ENCODE results near the gene PNMT.

PNMT gene

DNA sequence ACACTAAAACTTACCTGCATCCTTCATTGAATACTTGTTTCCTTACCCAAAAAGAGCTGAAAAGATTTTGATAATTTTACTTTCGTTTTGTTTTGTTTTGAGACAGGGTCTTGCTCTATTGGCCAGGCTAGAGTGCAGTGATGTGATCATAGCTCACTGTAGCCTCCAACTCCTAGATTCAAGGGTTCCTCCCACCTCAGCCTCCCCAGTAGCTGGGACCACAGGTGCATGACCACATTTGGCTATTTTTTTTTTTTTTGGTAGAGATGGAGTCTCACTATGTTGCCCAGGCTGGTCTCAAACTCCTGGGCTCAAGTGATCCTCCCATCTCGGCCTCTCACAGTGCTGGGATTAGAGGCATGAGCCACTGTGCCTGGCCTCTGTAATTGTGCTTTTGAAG, 13.1 kb upstream of the PNMT start:
- DNase-seq, result no peak

DNA sequence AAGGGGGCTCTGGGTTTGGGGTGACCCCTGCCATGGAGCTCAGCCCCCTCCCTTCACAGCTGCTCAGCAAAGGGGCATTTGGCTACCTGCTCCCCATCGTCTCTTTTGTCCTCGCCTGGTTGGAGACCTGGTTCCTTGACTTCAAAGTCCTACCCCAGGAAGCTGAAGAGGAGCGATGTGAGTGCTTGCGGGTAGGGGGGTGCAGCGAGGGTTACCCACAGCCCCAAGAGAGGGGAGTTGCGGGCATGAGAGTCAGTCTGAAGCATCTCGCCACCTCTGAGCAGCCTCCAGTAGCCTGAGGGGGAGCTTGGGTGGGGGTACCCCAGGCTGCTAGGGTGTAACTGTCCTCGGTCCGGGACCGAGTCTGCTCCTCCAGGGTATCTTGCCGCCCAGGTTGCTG, 9.9 kb upstream of the PNMT start:
- no peak for DNase-seq

DNA sequence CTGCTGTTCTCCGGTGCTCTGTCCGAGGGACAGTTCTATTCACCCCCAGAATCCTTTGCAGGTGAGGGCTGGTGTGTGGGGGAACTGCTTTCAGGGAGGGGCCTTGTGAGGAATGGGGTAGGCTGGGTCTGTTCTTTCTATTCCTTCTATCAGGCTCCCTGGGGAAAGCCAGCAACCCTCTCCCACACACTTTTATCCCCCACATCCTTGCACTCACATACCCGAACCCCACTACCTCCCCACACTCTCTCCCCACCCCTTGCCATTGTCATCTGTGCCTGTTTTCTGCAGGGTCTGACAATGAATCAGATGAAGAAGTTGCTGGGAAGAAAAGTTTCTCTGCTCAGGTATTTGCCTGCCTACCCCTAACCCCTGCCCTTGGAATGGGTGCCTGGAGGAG, 9.5 kb upstream of the PNMT start:
- no peak for DNase-seq

DNA sequence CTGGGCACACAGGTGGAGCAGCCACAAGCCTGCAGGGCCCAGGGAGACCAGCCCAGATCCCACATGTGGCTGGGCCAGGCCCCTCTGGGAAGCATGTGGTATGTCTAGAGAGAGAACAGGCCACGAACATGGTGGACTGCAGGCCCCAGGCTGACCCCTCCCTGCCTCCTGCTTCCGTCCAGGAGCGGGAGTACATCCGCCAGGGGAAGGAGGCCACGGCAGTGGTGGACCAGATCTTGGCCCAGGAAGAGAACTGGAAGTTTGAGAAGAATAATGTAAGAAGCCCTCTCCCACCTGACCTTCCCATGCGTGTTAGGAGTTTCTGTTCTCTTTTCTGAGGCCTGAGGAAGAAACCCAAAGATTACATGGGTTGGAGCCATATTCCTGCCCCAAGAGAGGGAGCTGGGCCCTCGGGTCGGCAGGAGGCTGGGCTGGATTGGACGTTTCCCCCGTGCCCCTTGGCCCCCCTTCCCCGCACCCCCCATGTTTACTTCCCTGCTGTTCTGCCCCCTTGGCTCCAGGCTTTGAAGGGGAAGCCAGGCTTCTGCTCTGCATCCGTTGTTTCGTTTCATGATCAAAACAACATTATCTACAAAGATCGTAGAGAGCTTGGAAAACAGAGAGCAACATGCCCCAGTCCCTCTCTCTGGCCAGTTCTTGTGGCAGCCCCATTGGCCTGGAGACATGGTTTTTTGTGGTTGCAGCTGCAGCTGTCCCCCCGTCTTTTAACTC, 8.8 kb upstream of the PNMT start:
- no peak for DNase-seq

DNA sequence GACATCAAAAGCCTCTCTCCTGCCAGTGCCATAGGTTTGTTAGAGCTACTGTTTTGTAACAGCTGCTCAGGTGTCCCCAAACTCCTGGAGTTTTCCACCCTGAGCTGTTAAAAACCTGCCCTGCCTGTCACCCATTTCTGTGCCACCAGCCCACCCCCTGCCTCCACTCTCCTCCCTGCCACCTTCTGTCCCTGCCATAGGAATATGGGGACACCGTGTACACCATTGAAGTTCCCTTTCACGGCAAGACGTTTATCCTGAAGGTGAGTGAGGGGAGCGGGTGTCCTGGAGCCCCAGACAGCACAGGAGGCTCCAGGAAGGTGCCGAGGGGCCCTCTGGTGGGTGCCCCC, 8.3 kb upstream of the PNMT start:
- DNase-seq, result no peak

DNA sequence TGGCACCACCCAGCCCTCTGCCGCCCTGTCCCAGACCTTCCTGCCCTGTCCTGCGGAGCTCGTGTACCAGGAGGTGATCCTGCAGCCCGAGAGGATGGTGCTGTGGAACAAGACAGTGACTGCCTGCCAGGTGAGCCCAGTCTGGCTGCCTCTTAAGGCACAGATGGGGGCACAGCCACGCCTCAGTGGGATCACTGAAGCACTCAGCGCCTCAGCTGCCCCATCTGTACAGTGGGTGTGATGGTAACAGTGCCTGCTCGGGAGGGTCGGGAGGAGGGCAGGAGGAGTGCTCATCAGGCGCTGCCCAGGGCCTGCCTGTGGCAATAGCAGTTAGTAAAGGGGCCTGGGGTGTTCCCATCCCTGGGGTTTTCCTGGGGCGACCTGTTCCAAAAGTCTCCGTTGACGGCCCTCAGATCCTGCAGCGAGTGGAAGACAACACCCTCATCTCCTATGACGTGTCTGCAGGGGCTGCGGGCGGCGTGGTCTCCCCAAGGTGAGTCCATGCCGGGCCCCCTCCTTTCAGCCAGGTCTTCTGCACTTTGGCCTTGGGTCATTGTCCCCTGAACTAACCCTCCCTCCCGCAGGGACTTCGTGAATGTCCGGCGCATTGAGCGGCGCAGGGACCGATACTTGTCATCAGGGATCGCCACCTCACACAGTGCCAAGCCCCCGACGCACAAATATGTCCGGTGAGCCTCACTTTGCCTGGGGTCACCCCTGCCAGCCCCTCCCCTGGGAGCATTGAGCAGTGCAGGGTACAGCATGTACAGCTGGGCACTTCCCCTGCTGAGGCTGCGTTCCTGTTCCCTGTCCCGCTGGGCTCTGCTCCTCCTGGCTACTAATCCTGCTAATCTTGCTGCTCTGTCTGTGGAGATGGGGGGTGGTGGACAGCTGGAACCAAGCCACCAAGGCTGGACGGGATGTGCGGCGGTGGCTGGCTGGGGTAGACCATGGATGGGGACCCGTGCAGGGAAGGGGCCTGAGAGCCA, 7.6 kb upstream of the PNMT start:
- DNase-seq, result no peak

DNA sequence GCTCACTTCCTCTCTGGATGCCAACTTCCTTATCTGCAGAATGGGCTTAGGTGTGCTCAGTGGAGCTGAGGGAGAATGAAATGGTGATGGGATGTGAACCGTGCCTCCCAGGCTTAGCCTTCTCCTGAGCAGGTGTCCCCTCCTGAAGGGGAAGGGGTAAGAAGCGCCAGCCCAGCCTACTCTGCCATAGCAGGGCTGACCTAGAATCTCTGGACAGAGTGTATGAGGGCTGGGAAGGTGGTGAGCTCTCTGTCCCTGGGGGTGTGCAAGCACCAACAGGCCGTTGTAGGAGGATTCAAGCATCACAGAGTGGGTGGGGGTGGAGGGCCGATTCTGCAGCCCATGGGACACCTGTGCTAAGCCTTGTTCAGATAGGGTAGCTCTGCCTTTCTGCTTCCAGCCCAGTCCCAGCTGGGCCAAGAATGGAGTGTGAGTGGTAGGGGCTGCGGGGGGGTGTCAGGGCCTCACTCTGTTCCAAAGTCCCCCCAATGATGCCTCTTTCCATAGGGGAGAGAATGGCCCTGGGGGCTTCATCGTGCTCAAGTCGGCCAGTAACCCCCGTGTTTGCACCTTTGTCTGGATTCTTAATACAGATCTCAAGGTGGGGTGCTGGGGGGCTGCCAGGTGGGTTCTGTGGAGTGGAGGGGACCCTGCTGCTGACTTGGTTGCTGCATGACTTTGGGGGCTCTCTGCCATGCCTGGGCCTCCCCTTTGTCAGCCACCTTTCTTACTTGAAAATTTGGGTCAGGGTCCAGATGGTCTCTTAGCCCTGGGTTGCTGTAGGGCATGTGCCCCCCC, 6.3 kb upstream of the PNMT start:
- DNase-seq, result no peak

DNA sequence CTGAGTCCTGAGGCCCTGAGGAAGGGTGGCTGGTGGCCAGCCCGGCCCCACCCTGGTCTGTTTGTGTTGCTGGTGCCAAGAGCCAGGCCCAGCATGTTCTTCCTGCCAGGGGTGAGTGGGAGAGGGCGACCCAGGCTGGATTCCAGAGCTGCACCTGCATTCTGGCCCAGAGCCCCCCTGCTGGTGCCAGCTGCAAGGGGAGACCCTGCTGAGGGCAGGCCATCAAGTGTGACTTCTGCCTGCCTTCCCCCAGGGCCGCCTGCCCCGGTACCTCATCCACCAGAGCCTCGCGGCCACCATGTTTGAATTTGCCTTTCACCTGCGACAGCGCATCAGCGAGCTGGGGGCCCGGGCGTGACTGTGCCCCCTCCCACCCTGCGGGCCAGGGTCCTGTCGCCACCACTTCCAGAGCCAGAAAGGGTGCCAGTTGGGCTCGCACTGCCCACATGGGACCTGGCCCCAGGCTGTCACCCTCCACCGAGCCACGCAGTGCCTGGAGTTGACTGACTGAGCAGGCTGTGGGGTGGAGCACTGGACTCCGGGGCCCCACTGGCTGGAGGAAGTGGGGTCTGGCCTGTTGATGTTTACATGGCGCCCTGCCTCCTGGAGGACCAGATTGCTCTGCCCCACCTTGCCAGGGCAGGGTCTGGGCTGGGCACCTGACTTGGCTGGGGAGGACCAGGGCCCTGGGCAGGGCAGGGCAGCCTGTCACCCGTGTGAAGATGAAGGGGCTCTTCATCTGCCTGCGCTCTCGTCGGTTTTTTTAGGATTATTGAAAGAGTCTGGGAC, 5.5 kb upstream of the PNMT start:
- DNase-seq, result no peak

DNA sequence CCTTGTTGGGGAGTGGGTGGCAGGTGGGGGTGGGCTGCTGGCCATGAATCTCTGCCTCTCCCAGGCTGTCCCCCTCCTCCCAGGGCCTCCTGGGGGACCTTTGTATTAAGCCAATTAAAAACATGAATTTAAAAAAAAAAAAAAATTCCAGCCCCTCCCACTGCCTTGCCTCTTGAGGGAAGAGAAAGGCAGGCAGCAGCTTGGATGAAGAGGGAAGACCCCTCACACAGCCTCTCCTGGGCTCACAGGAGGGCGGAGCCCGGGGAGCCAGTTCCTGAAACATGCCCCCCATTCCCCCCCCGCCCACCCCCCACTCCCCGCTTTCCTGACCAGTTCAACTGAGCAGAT, 4.9 kb upstream of the PNMT start:
- DNase-seq, result no peak

DNA sequence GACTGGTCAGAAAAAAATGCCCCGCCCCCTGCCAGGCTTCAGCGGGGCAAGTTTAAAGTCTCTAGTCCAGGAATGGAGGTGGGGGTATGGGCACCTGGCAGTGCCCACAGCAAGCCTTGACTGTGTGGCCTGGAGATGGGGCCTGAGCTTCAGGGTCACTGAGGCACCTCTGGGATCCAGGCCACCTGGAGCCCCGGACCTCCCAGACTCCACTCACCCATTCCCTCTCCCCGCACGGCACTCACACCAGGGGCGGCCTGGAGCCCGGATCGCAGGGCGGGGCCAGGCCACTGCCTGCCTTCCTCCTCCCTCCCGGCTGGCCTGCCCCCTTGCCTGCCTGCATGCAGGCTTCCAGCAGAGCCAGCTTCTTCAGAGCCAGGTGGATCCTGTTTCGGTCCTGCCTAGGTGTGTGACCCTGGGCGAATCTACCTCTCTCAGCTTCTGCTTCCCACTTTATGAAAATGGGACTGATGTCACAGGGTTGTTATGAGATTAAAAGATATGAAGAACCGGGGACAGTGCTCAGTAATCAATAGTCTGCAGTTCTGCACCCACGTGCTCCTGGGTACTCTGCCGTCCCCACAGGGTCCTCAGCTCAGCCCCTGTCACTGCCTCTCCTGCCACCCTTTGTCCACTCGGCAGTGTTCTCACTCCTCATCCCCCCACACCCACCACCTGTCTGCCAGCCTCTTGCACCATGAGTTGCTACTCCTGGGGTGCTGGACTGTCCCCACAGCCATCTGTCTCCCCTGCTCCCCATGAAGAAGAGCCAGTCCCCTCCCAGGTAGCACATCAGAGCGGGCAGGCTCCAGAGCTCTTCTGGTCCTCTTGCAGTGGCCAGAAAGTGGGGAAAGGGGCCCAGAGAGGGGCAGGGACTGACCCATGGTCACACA, 4.3 kb upstream of the PNMT start:
- DNase-seq, result no peak

DNA sequence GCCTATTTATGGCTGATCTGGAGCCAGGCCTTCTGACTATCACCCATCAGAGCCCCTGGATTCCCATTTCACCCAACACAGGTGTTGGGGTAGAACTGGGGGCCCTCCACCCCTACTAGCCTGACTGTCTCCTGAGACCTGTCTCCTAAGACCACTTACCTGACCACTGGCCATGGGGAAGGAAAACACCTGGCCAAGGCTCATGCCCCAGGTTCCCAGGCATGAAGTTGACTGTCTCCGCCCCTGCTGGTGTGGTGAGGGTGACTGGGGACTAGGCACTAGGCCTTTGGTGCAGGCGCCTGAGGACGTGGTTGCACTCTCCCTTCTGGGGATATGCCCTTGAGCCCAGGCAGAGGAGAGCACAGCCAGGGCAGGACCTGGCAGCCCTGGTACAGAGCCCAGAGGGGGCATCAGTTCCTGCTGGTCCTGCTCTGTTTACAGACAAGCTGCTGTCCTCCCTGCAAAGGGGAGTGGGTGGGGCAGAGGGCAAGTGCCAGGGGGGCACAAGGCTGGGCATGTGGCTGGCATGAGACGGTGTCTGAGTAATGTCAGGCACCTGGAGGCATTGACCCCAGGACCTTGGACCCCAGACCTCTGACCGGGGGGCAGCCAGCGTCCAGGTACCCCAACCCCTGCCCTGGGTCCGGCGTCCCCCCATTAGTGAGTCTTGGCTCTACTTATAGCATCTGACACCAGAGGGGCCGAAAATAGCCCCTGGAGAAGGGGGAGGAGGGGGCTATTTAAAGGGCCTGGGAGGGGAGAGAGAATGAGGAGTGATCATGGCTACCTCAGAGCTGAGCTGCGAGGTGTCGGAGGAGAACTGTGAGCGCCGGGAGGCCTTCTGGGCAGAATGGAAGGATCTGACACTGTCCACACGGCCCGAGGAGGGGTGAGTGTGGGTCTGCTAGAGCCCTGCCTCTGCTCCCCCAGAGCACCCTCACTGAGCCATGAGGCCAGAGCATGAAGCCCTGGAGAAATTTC, 3.4 kb upstream of the PNMT start, which contains the start of gene TCAP:
Gene TCAP, plus strand, starts transcription at position 769 of the 981 bp plus-strand sequence. Its CDS starts 11 bp downstream, at position 780.
- DNase-seq, result no peak

DNA sequence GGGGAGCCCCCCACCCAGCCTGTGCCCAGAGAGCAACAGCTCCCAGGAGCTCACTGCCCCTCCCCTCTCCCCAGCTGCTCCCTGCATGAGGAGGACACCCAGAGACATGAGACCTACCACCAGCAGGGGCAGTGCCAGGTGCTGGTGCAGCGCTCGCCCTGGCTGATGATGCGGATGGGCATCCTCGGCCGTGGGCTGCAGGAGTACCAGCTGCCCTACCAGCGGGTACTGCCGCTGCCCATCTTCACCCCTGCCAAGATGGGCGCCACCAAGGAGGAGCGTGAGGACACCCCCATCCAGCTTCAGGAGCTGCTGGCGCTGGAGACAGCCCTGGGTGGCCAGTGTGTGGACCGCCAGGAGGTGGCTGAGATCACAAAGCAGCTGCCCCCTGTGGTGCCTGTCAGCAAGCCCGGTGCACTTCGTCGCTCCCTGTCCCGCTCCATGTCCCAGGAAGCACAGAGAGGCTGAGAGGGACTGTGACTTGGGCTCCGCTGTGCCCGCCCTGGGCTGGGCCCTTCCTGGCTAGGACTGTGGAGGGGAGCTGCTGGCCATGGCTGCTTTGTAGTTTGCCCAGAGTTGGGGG, 2.5 kb upstream of the PNMT start:
- no peak for DNase-seq

DNA sequence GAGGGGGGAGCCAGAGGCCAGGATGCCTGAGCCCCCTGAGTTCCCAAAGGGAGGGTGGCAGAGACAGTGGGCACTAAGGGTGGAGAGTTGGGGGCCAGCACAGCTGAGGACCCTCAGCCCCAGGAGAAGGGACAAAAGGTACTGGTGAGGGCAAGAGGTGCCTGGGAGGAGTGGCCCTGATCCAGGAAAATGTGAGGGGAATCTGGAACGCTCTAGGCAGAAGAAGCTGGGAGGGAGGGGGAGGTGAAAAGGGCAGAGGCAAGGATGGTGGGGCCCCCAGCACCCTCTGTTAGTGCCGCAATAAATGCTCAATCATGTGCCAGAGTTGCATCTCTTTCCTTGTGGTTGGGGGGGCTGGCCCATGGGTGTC, 2.0 kb upstream of the PNMT start:
- no peak for DNase-seq

DNA sequence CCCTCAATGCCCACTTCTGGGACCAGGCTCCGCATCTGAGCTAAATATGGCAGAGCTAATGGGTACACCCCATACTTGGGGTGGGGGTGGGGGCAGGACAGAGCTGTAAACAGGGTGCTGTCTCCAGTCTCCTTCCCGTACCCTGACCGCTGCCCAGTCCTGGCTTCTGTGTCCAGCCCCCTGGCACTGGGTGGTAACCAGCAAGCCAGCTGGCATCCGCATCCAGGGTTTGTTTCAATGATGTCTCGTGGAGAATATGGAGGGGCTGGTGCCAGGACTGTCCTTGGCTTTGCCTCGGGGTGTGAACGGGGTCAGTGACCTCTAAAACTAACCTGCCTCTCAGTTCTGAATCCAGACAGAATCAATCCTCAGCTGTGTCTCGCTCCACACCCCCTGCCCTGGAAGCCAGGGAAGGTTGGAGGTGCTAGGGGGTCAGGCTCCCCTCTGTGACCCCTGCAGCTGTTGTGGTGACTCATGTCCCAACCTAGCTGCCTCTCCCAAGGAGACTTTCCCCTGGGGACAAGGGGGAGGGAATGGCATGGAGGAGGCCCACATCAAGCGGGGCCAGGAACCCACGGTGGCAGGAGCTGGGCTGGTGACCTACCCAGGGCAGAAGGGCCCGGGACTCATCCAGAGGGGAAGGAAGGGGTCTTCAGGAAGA, 1.5 kb upstream of the PNMT start:
- DNase-seq, result no peak

DNA sequence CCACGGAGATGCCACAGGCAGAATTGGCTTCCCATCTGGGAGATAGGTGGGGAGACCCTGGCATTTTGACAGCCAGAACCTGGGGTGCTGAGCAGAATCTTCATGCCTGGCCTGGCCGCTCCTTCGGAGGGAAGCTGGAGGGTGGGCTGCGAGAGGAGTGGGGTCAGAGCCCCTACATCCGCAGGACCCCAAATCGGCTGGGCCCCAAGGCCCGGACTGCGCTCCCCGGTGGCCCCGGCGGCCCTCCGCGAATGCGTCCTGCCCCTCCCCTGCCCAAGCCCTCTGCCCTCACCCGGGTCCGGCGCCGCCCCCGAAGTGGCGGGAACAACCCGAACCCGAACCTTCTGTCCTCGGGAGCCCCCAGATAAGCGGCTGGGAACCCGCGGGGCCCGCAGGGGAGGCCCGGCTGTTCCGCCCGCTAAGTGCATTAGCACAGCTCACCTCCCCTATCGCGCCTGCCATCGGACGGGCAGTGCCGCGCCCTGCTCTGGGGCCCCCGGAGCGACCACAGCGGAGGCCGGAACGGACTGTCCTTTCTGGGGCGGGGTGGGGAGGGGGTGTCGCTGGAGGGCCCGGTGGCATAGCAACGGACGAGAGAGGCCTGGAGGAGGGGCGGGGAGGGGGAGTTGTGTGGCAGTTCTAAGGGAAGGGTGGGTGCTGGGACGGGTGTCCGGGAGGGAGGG, 850 bp upstream of the PNMT start:
- DNase-seq, result no peak

DNA sequence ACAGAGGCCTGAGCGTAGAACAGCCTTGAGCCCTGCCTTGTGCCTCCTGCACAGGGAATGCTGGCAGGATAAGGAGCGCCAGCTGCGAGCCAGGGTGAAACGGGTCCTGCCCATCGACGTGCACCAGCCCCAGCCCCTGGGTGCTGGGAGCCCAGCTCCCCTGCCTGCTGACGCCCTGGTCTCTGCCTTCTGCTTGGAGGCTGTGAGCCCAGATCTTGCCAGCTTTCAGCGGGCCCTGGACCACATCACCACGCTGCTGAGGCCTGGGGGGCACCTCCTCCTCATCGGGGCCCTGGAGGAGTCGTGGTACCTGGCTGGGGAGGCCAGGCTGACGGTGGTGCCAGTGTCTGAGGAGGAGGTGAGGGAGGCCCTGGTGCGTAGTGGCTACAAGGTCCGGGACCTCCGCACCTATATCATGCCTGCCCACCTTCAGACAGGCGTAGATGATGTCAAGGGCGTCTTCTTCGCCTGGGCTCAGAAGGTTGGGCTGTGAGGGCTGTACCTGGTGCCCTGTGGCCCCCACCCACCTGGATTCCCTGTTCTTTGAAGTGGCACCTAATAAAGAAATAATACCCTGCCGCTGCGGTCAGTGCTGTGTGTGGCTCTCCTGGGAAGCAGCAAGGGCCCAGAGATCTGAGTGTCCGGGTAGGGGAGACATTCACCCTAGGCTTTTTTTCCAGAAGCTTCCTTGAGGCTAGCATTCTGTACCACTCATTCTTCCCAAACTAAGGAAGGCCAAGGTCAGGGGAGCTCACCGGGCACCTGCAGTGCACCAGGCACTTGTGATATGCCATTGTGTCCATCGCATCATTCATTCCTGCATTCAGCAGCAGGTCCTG, 1.9 kb downstream of the PNMT start:
- DNase-seq, result no peak

DNA sequence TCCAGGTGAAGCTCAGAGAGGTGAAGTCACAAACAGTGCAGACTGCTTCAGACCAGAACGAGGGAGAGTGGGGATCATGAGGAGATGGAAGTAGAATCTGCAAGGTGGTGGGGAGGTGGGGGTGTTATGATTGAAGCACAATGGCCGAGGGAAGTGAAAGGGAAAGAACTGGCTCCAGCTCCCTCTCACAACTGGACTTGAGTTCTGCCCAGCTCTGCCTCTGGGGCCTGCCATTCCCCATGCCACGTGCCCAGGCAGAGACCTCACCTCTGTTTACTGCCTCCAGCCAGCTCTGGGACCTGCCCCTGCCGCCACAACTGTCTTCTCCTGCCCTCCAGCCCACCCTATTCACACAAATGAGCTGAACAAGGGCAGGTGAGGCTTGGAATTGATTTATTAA, 2.5 kb downstream of the PNMT start:
- no peak for DNase-seq

All from fibroblast of skin of right biceps (primary cell).